ENCODE measurements around the gene BAG1.

Gene BAG1

DNA sequence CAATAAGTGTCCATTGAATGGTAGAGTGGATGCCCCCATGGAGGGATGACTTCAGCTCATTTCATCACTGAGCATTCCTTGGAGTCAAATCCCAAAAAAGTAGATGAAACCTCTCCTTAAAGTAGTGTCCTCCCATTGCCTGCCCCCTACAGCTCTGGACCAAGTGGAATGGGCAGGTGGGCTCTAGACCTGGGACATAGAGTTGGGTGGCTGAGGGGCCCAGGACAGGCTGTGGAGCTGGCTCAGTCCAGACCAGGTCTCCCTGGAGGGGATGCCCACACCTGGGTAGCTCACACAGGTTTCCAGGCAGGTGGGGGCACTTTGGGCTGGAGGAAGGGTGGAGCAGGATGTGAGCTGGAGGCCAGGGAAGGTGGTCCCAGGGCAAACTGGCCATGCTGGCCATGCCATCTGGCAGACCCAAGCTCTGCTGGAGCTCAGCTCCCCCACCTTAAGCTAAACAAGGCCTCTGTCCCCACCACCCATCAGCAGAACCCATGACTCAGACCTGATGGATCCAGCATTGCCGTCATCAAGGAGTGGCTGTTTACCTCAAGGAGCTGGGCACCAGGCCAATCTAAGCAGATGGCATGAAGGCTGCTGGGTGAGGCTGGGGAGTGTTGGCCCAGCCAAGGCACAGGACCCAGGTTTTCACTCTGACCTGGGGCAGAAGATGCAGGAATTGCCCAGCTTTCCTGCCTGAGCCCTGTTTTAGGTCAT lies 30.7 kb downstream of the BAG1 start:
- peaks cover 6% of the 10 kb centered on the region for H3K27me3 ChIP-seq (ENCODE audit: control insufficient read depth, low read length)
- no peaks in the 10 kb centered on the region for H3K4me1 ChIP-seq (ENCODE audit: control insufficient read depth, low read length)
- H4K20me1 ChIP-seq (ENCODE audit: control insufficient read depth, insufficient read depth, low read depth, low read length) = no peaks in the 10 kb centered on the region
- TF ChIP-seq EZH2phosphoT487 (IDR thresholded peaks at IDR 0.05; ENCODE audit: borderline replicate concordance, low read length) = no peak
- TF ChIP-seq, protein P1, sequence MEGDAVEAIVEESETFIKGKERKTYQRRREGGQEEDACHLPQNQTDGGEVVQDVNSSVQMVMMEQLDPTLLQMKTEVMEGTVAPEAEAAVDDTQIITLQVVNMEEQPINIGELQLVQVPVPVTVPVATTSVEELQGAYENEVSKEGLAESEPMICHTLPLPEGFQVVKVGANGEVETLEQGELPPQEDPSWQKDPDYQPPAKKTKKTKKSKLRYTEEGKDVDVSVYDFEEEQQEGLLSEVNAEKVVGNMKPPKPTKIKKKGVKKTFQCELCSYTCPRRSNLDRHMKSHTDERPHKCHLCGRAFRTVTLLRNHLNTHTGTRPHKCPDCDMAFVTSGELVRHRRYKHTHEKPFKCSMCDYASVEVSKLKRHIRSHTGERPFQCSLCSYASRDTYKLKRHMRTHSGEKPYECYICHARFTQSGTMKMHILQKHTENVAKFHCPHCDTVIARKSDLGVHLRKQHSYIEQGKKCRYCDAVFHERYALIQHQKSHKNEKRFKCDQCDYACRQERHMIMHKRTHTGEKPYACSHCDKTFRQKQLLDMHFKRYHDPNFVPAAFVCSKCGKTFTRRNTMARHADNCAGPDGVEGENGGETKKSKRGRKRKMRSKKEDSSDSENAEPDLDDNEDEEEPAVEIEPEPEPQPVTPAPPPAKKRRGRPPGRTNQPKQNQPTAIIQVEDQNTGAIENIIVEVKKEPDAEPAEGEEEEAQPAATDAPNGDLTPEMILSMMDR (IDR thresholded peaks at IDR 0.05; ENCODE audit: low read depth, low read length, poor library complexity, severe bottlenecking) = no peak
- H3F3A ChIP-seq (ENCODE audit: control insufficient read depth, insufficient read depth) = no peaks in the 10 kb centered on the region
- H3K79me2 ChIP-seq (ENCODE audit: control insufficient read depth, low read length) = no peaks in the 10 kb centered on the region
- H3K9me3 ChIP-seq (ENCODE audit: control insufficient read depth, insufficient read depth, low read length) = no peaks in the 10 kb centered on the region
- H3K36me3 ChIP-seq (ENCODE audit: control insufficient read depth, low read length) = no peaks in the 10 kb centered on the region
- H3K27ac ChIP-seq (ENCODE audit: low read depth, low read length) = no peak overlapping the region
- H3K4me2 ChIP-seq (ENCODE audit: low read length) = no peak overlapping the region
- no peaks in the 10 kb centered on the region for H3K9me2 ChIP-seq (replicated peaks; ENCODE audit: control insufficient read depth, low read length)
- no peak overlapping the region for H3K4me3 ChIP-seq (ENCODE audit: low read length)

DNA sequence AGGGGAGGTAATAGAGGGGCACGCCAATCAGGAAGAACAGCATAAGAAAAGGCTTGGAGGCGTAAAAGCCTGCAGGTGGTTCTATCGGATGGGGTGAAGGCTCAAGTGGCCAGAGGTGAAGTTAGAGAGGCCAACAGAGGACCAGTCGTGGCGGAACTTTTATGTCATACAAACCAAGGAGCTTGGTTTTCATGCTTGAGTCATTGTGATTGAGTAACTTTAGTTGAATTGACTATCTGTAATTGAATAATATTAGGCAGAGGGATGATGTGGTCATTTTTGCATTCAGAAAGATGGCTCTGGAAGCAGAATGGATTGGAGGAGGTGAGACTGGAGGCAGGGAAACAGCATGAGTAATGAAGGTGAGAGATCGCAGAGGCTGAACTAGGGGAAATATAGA lies 31.7 kb downstream of the BAG1 start:
- Histone ChIP-seq H3K9me2 (replicated peaks; ENCODE audit: control insufficient read depth, low read length) (no peaks in the 10 kb centered on the region), H4K20me1 (ENCODE audit: control insufficient read depth, insufficient read depth, low read depth, low read length) (no peaks in the 10 kb centered on the region), H3K4me1 (ENCODE audit: control insufficient read depth, low read length) (no peaks in the 10 kb centered on the region), H3K4me3 (ENCODE audit: low read length) (no peak overlapping the region), H3K27me3 (ENCODE audit: control insufficient read depth, low read length) (peaks cover 6% of the 10 kb centered on the region), H3K4me2 (ENCODE audit: low read length) (no peak overlapping the region), H3K9me3 (ENCODE audit: control insufficient read depth, insufficient read depth, low read length) (no peaks in the 10 kb centered on the region), H3F3A (ENCODE audit: control insufficient read depth, insufficient read depth) (no peaks in the 10 kb centered on the region), H3K79me2 (ENCODE audit: control insufficient read depth, low read length) (no peaks in the 10 kb centered on the region), H3K27ac (ENCODE audit: low read depth, low read length) (no peak overlapping the region), H3K36me3 (ENCODE audit: control insufficient read depth, low read length) (no peaks in the 10 kb centered on the region)
- no peak for TF ChIP-seq EZH2phosphoT487 (IDR thresholded peaks at IDR 0.05; ENCODE audit: borderline replicate concordance, low read length)
- TF ChIP-seq, protein P1 (IDR thresholded peaks at IDR 0.05; ENCODE audit: low read depth, low read length, poor library complexity, severe bottlenecking) = no peak

DNA sequence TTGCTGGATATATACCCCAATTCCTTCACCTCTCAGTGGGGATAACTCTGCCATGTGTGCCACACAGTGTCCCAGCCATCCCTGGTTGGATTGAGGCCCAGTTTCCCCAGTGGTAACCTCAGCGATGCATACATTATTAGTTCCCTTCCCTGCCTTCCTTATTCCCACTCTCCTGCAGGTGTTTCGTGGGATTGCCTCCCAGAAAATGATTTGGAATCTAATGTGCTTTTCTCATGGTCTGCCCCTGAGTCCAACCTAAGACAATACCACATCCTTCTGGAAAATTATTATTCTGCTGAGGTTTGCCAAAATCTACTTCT lies 32.9 kb downstream of the BAG1 start:
- H3K9me2 ChIP-seq (replicated peaks; ENCODE audit: control insufficient read depth, low read length) = no peaks in the 10 kb centered on the region
- H3K27me3 ChIP-seq (ENCODE audit: control insufficient read depth, low read length) = peaks cover 1% of the 10 kb centered on the region
- no peak overlapping the region for H3K27ac ChIP-seq (ENCODE audit: low read depth, low read length)
- H3F3A ChIP-seq (ENCODE audit: control insufficient read depth, insufficient read depth) = no peaks in the 10 kb centered on the region
- no peaks in the 10 kb centered on the region for H4K20me1 ChIP-seq (ENCODE audit: control insufficient read depth, insufficient read depth, low read depth, low read length)
- no peaks in the 10 kb centered on the region for H3K36me3 ChIP-seq (ENCODE audit: control insufficient read depth, low read length)
- no peaks in the 10 kb centered on the region for H3K9me3 ChIP-seq (ENCODE audit: control insufficient read depth, insufficient read depth, low read length)
- no peak overlapping the region for H3K4me2 ChIP-seq (ENCODE audit: low read length)
- TF ChIP-seq EZH2phosphoT487 (IDR thresholded peaks at IDR 0.05; ENCODE audit: borderline replicate concordance, low read length) = no peak
- TF ChIP-seq, protein P1 (IDR thresholded peaks at IDR 0.05; ENCODE audit: low read depth, low read length, poor library complexity, severe bottlenecking) = no peak
- H3K4me1 ChIP-seq (ENCODE audit: control insufficient read depth, low read length) = peaks cover 6% of the 10 kb centered on the region; the same call in 1 of the 2 replicates
- H3K79me2 ChIP-seq (ENCODE audit: control insufficient read depth, low read length) = no peaks in the 10 kb centered on the region
- no peak overlapping the region for H3K4me3 ChIP-seq (ENCODE audit: low read length)
